GM18951 (cell line): ENCODE data around the gene LHPP.

Experiments used
- POLR2A ChIP-seq: IDR thresholded peaks from 4 replicates; pipeline ENCODE4 v1.6.1; 2011; ENCODE audit warnings: mild to moderate bottlenecking; ENCODE audit not compliant: insufficient read length, insufficient read depth; ENCODE audit errors: extremely low read depth
- in situ Hi-C: fragments of 300-500 bp; cut with MboI; formaldehyde crosslinking; loops from one replicate; pipeline ENCODE4 v1.12.0; 2022; ENCODE audit warnings: low sequenced_read_pairs, mixed read lengths, inconsistent platforms; ENCODE audit not compliant: unreplicated experiment

Gene LHPP

GRCh38 chr10:124659380-124659779 is 197.8 kb downstream of the LHPP start:
- TF ChIP-seq POLR2A, result no peak
- in situ Hi-C loops, result no loop called here

DNA sequence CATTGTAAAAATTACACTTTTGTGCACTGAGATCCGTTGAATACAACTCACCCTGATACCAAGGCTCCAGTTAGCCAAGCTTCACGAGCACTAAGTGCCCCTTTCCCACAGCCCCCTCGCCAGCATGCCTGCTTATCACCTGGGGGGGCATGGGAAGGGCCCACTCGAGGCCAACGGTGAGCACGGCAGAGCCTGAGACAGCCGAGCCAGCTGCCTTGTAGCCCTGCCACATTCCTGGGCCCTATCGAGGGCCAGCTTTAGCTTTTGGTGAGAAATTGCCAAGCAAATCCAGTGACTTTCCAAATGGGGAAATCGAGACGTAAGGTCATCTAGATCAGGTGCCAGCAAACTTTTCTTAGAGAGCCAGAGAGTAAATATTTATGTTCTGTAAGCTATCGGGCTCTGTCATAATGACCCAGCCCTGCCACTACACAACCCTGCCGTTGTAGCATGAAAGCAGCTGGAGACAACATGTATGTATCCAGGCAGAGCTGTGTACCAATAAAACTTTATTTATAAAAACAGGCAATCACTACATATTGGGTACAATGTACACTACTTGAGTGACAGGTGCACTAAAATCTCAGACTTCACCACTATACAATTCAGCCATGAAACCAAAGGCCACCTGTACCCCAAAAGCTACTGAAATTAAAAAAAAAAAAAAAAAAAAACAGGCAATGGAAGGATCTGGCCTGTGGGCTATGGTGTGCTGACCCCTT is 198.9 kb downstream of the LHPP start:
- no peak for TF ChIP-seq POLR2A
- in situ Hi-C loops, result no loop called here

- in situ Hi-C loops, result no loop called here
- no peak for TF ChIP-seq POLR2A
Observed at GRCh38 chr10:124661660-124662180, 200.1 kb downstream of the LHPP start.

DNA sequence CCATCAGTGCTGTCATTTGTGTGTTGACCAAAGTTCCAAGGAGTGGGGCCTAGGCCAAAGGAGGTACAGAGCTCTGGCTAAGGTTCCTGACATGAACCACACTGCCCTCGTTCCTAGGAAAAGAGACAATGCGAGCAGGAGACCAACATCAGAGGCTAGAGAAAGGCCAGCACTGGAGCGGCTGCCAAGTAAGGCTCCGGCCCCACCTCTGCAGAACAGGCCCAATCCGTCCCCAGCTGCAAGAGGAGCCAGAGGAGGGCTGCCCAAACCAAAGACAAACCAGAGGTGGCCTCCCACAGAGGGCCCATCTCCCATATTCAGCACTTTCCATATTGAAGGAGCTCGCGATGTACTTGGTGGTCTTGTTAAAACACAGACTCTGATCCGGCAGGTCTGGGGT is 201.6 kb downstream of the LHPP start:
- no peak for TF ChIP-seq POLR2A
- in situ Hi-C loops, result no loop called here
